ENCODE measurements around the gene EIF4E2.

The EIF4E2 gene

DNA sequence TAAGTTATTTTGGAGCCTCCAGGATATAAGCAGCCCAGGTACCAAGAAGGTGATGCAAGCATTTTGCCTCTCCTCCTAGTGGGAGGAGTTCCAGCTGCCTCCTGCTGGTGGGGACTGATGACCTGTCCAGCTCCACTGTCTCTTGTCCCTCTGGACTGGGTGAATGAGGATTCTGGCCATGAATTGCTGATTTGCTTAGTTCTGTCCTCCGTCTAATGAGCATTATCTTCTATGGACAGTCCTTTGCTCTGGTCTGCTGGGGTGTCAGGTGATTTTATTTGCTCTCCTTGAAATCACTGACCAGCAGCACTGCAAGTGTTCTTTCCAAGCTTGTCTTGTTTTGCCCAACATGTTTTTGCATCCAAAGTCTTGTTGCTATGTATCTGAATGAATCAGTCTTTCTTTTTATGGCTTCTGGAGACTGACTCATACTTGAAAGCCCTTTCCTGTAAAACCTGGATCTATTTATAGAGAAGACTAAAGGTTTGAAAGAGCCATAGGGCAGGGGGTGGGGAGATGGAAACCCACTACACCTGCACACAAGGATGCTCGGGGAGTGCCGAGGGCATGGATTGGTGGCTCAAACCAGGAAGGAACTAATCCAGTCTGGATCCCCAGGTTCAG lies 42.4 kb downstream of the EIF4E2 start:
- H3K27ac ChIP-seq, result no peak overlapping the region

DNA sequence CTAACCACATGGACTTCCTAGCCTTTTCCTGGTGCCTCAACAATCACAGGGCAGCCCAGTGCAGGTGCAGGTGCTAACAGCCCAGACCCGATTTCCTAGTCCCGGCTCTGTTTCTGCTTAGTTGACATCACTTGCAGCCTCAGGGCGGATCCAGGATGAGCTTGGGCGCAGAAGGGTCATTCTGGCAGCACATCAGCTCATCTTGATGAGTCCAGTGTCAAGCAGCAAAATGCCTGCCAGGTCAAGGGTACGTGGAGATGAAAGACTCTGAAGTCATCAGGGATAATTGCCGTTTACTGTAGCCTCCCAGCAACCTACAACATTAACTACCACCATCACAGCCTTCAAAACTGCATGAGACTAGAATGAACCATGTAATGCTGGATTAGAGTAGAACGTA lies 43.5 kb downstream of the EIF4E2 start:
- H3K27ac ChIP-seq, result no peak overlapping the region
- TF ChIP-seq, protein P1, sequence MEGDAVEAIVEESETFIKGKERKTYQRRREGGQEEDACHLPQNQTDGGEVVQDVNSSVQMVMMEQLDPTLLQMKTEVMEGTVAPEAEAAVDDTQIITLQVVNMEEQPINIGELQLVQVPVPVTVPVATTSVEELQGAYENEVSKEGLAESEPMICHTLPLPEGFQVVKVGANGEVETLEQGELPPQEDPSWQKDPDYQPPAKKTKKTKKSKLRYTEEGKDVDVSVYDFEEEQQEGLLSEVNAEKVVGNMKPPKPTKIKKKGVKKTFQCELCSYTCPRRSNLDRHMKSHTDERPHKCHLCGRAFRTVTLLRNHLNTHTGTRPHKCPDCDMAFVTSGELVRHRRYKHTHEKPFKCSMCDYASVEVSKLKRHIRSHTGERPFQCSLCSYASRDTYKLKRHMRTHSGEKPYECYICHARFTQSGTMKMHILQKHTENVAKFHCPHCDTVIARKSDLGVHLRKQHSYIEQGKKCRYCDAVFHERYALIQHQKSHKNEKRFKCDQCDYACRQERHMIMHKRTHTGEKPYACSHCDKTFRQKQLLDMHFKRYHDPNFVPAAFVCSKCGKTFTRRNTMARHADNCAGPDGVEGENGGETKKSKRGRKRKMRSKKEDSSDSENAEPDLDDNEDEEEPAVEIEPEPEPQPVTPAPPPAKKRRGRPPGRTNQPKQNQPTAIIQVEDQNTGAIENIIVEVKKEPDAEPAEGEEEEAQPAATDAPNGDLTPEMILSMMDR (conservative IDR thresholded peaks at IDR 0.05), result no peak

More for the DNA sequence above, 42.4 kb downstream of the EIF4E2 start:
- TF ChIP-seq, protein P1 (conservative IDR thresholded peaks at IDR 0.05), result no peak

DNA sequence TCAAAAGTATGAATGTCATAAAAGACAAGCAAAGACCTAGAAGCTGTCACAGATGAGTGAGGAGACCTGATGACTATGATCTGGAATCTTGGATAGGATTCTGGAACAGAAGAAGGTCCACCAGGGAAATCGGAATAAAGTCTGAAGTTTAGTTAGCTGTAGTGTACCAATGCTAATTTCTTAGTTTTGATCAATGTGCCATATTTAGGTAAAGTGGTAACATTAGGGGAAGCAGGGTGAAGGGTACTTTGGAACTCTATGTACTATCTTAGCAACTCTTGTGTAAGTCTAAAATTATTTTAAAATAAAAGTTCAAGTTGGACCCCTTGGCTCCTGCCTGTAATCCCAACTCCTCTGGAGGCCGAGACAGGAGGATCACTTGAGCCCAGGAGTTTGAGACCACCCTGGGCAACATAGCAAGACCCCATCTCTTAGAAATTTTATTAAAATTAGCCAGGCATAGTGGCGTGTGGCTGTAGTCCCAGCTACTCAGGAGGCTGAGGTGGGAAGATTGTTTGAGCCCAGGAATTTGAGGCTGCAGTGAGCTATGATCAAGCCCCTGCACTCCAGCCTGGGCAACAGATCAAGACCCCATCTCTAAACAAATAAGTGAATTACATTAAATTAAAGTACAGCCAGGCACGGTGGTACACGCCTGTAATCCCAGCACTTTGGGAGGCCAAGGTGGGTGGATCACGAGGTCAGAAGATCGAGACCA lies 47.0 kb downstream of the EIF4E2 start:
- TF ChIP-seq, protein P1 (conservative IDR thresholded peaks at IDR 0.05), result no peak
- H3K27ac ChIP-seq, result no peak overlapping the region

DNA sequence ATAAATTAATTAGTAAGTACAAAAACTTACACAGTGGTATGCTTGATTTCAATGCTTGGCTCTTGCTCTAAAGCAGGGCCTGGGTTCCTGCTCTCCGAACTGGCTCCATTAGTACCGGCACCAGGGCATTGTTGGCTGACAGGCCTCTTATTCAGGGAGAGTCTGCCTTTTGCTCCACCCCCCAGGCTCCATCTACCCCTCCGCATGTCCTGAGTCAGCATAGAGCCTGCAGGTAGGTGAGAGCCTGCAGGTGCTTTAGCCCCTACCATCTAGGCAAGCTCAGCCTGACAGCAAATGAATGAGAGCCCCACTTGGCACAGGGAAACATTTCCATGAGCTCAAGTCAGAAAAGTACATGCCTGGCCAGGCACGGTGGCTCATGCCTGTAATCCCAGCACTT lies 47.8 kb downstream of the EIF4E2 start:
- H3K27ac ChIP-seq, result no peak overlapping the region
- TF ChIP-seq, protein P1 (conservative IDR thresholded peaks at IDR 0.05), result no peak

DNA sequence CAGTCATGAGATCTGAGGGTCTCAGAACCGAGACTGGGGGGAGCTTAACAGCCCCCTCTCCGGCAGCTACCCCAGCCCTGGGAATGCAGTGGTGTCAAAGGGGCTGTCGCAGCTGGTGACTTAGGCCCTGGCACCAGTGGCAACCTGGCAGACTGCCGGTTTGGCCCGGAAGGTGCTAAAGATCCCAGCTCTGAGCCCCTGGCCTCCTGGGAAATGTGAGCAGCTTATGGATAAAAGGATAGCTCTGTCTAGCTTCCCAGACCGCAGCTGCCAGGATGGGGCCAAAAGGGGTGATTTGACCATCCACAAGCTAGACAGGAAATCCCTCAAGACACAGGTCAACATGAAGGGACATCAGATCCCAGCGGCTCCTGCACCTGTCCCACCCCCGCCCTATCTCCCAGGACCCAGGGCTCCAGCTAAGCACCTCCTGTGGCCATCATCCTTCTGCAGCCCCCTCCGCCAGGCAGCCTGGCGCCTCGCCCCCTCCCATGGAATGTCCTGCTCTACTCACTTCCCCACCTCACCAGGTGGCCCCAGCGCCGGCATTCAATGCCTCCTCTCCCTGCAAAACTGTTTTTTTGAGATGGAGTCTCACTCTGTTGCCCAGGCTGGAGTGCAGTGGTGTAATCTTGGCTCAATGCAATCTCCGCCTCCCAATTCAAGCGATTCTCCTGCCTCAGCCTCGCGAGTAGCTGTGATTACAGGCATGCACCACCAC lies 49.7 kb downstream of the EIF4E2 start:
- no peak overlapping the region for H3K27ac ChIP-seq
- TF ChIP-seq, protein P1 (conservative IDR thresholded peaks at IDR 0.05), result no peak

GRCh38 chr2:232603283-232603682 lies 52.8 kb downstream of the EIF4E2 start:
- TF ChIP-seq, protein P1 (conservative IDR thresholded peaks at IDR 0.05), result no peak
- no peak overlapping the region for H3K27ac ChIP-seq

DNA sequence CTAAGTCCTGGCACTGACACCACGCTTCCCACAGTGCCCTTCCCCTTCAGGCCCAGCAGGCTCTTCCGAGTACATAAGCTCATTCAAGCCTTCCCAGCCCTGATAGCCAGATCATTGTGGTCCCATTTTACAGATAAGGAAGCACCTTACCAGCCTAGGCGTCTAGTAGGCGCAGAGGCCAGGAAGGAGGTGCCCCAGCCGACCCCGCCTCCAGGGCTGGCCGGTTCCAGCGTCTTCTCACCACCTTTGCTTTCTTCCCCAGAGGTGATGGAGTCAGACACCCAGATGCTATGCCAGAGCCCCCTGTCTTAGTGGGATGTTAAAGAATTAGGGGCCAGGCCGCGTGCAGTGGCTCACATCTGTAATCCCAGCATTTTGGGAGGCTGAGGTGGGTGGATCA lies 54.0 kb downstream of the EIF4E2 start:
- TF ChIP-seq, protein P1 (conservative IDR thresholded peaks at IDR 0.05), result no peak
- H3K27ac ChIP-seq, result no peak overlapping the region
